Stimulated activated CD4-positive, alpha-beta T cell treated with anti-CD3 and anti-CD28 coated beads, Interleukin-2, amount 100 ng/mL, for 48 hours (primary cell): Measurements from ENCODE around the gene SPOCK2.
A peak's percentile ranks its signal among the peaks of the same experiment; 100 is the strongest.

Experiments
- DNase-seq, 2 donors: peaks; one replicate each; pipeline ENCODE4 v3.0.0-alpha.2; 2020

SPOCK2 gene

GRCh38 chr10:72107325-72108003 is 19.1 kb upstream of the SPOCK2 start:
- DNase-seq: no peak

- no peak for DNase-seq
Measured at GRCh38 chr10:72106896-72107295, 18.5 kb upstream of the SPOCK2 start.

- DNase-seq: no peak
Measured at GRCh38 chr10:72106154-72106849, 18.0 kb upstream of the SPOCK2 start.

- no peak for DNase-seq
Measured at GRCh38 chr10:72105710-72106109, 17.4 kb upstream of the SPOCK2 start.

- no peak for DNase-seq
Measured at GRCh38 chr10:72105098-72105475, 16.7 kb upstream of the SPOCK2 start.

GRCh38 chr10:72104472-72105097 is 16.2 kb upstream of the SPOCK2 start:
- DNase-seq: no peak

- no peak for DNase-seq
Measured at GRCh38 chr10:72099600-72099921, 11.2 kb upstream of the SPOCK2 start.

- no peak for DNase-seq
Measured at GRCh38 chr10:72098836-72099599, 10.7 kb upstream of the SPOCK2 start.

- no peak for DNase-seq
Measured at GRCh38 chr10:72098301-72098835, 10.0 kb upstream of the SPOCK2 start.

GRCh38 chr10:72097448-72098300 is 9.3 kb upstream of the SPOCK2 start:
- no peak for DNase-seq

GRCh38 chr10:72096115-72097000 is 8.0 kb upstream of the SPOCK2 start:
- no peak for DNase-seq

- DNase-seq: no peak
Measured at GRCh38 chr10:72095195-72095594, 6.8 kb upstream of the SPOCK2 start.

GRCh38 chr10:72094574-72094973 is 6.2 kb upstream of the SPOCK2 start:
- DNase-seq: no peak

GRCh38 chr10:72093450-72093849 is 5.1 kb upstream of the SPOCK2 start:
- no peak for DNase-seq

GRCh38 chr10:72092987-72093386 is 4.6 kb upstream of the SPOCK2 start:
- DNase-seq: no peak

- no peak for DNase-seq
Measured at GRCh38 chr10:72092171-72092924, 4.0 kb upstream of the SPOCK2 start.

GRCh38 chr10:72090326-72090725 is 2.0 kb upstream of the SPOCK2 start:
- DNase-seq: no peak

GRCh38 chr10:72089618-72090017 is 1.3 kb upstream of the SPOCK2 start:
- no peak for DNase-seq

GRCh38 chr10:72088889-72089575 is 681 bp upstream of the SPOCK2 start:
- DNase-seq: peak; percentile 42 to 50

- no peak for DNase-seq
Measured at GRCh38 chr10:72087392-72087968, 871 bp downstream of the SPOCK2 start.
